ENCODE data around the gene EPB41L2.
A peak's percentile ranks its signal among the peaks of the same experiment; 100 is the strongest.

Gene EPB41L2

DNA sequence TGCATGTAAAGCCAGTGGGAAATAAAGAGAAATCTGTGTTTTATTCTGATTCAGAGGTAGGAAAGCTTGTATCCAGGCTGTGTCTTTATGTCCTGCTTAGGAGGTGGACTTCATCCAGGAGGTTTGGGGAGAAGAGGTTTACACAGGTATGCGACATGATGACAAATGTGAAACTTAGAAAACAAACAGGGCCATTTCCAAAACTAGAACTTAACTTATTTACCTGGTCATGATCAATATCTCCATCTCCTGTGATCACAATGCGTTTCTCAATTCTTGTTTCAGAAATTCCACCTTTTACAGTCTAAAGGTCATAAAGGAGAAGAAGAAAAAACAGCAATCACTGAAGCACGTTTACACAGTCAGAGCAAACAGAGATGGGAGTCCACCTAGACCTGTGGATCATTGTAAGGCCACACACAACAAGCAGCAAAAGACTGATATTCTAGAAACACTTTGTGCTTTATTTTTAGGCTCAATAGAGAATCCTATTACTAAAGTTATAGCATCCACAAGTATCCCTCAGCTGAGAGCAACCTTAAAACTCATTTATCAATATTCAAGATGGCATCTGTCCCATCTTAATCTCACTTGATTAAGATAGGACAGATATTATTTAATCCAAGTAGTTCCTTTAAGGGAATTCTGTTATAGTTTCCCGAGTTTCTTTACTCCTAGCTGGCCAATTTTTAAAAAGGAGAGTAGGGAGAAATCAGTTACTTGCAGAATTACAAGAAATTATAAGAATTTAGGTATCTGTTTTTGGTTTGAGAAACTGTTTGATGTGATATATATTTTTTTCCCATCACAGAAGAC, 199.4 kb downstream of the EPB41L2 start:
- DNase-seq (ENCODE audit: low read depth) = no peak

- DNase-seq (ENCODE audit: low read depth) = no peak
Observed at GRCh38 chr6:130862370-130862769, 200.7 kb downstream of the EPB41L2 start.

- no peak for DNase-seq (ENCODE audit: low read depth)
Observed at GRCh38 chr6:130859161-130859867, 203.7 kb downstream of the EPB41L2 start.

- DNase-seq (ENCODE audit: low read depth) = no peak
Observed at GRCh38 chr6:130858498-130859160, 204.4 kb downstream of the EPB41L2 start.

GRCh38 chr6:130858054-130858453, 205.0 kb downstream of the EPB41L2 start:
- DNase-seq (ENCODE audit: low read depth) = no peak

- peak; percentile 10 for DNase-seq (ENCODE audit: low read depth)
Observed at GRCh38 chr6:130853555-130854183, 209.4 kb downstream of the EPB41L2 start.

- DNase-seq (ENCODE audit: low read depth) = no peak
Observed at GRCh38 chr6:130852844-130853554, 210.0 kb downstream of the EPB41L2 start.

DNA sequence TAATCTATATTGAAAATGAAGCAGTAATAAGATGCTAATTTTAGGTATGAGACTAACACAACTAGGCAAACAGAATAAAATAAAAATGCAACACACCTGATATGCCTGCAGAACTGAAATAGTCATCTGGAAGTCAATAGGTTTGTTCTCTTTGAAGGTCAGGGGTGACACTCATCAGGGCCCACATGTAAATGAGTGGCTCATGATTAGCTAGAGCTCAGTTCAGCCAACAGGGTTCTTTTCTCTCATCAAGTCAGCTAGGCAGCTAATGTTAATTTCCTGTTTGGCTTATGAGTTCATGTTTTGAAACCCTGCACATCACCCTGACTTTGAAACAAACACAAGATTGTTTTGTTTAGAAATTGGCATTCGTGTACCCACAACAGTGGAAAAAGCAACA, 212.0 kb downstream of the EPB41L2 start:
- DNase-seq (ENCODE audit: low read depth) = no peak

DNA sequence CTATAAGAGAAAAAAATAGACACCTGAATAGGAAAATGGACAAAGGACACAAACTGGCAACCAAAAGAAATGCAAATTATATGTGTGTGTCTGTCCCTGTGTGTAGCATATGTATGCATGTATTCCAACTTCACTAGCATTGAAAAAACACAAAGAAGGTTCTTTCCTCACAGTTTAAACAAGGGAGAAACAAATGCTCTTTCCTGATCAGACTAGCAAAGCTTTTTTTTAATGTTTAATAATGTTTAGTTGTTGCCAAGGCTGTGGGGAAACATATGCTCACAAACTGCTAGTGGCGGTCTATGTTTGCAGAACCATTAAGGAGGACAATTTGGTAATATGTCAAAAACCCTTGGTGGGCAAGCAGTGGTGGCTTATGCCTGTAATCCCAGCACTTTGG, 213.5 kb downstream of the EPB41L2 start:
- no peak for DNase-seq (ENCODE audit: low read depth)

- no peak for DNase-seq (ENCODE audit: low read depth)
Observed at GRCh38 chr6:130848945-130849344, 214.1 kb downstream of the EPB41L2 start.

GRCh38 chr6:130847001-130847910, 215.8 kb downstream of the EPB41L2 start:
- DNase-seq (ENCODE audit: low read depth) = no peak

- no peak for DNase-seq (ENCODE audit: low read depth)
Observed at GRCh38 chr6:130846501-130846900, 216.5 kb downstream of the EPB41L2 start.

DNA sequence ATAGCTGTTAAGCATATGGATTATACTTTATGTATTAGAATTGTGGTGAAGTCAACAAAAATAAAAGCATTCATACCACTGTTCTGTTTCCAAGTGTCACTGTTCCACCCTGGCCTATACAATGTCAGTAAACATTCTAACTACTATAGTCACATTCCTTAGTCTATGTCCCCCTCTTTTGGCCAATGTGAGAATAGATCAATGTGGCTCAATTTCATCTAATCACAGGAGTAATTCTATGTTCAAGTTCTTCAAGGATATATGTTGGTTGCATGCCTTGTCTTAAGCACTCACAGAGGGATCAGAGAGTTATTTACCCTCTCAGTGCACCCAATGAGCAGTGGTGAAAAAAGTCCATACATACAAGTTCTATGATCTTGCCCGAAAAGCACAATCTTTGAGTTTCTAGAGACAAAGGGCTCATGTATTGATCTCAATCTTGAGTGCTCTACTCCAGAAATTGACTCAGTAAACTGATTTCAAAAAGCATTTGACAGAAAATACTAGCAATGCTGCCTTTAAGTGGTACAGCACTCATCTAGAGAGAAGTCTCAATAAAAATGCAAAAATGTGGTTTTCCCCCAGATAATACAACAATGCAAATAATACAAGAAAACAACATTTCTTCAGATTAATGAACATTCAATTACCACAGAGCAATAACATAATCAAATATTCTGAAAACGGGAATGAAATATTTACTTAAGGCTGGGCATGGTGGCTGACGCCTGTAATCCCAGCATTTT, 219.3 kb downstream of the EPB41L2 start:
- peak; percentile 6 for DNase-seq (ENCODE audit: low read depth)

DNA sequence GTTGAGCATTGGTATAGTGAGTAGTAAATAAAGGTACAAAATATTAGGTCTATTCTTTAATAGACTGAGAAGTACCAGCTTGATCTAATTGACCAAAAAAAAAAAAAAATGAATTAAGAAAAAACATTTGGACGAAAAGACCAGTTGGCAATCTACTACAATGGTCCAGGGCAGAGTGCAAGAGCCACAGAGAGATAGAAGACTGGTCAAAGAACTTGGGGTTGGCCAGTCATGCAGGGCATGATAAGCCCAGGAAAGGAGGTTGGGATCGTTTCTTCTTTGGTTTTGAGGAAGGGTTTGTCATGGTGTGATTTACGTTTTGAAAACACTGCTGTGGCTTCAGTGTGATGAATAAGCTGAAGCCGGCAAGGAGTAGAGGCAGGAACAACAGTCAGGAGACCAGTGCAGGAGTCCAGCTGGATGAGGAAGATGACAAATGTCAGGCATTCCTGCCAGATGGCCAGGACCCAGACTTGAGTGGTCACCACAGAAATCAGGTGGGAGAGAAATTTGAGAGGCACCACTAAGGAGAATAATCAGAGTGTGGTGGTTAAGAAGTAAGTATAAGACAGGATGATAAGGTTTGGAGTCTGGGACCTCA, 221.8 kb downstream of the EPB41L2 start:
- no peak for DNase-seq (ENCODE audit: low read depth)

GRCh38 chr6:130840050-130840449, 223.0 kb downstream of the EPB41L2 start:
- no peak for DNase-seq (ENCODE audit: low read depth)

GRCh38 chr6:130839379-130839778, 223.7 kb downstream of the EPB41L2 start:
- DNase-seq (ENCODE audit: low read depth) = no peak

- DNase-seq (ENCODE audit: low read depth) = no peak
Observed at GRCh38 chr6:130838951-130839350, 224.1 kb downstream of the EPB41L2 start.

- no peak for DNase-seq (ENCODE audit: low read depth)
Observed at GRCh38 chr6:130838250-130838860, 224.7 kb downstream of the EPB41L2 start.

DNA sequence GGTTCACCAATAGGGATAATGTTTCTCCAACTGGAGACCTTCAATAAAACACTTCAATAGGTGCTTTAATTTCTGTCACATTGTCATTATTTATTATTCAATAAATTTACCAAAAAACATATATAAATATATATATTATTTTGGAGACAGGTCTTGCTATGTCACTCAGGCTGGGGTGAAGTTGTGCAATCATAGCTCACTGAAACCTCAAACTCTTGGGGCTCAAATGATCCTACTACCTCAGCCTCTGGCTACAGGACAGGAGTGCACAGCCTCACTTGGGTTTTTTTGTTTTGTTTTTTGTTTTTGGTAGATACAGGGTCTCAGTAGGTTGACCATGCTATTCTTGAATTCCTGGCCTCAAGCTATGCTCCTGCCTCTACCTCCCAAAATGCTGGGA, 226.0 kb downstream of the EPB41L2 start:
- DNase-seq (ENCODE audit: low read depth) = no peak
